CD1c-positive myeloid dendritic cell (primary cell): Measurements from ENCODE around the gene DPP10.

Experiments used
- DNase-seq: peaks from one replicate; pipeline ENCODE4 v3.0.0-alpha.2; 2016; ENCODE audit errors: extremely low spot score

The DPP10 gene

GRCh38 chr2:115160531-115161080, 718.2 kb downstream of the DPP10 start:
- no peak for DNase-seq

- no peak for DNase-seq
Observed at GRCh38 chr2:115161081-115161770, 718.8 kb downstream of the DPP10 start.

GRCh38 chr2:115161771-115162493, 719.5 kb downstream of the DPP10 start:
- no peak for DNase-seq

- no peak for DNase-seq
Observed at GRCh38 chr2:115162494-115163293, 720.3 kb downstream of the DPP10 start.

GRCh38 chr2:115163572-115163971, 721.1 kb downstream of the DPP10 start:
- DNase-seq: no peak

- no peak for DNase-seq
Observed at GRCh38 chr2:115165529-115166109, 723.2 kb downstream of the DPP10 start.

GRCh38 chr2:115168457-115168856, 726.0 kb downstream of the DPP10 start:
- no peak for DNase-seq

GRCh38 chr2:115169814-115170213, 727.4 kb downstream of the DPP10 start:
- no peak for DNase-seq

GRCh38 chr2:115171751-115172150, 729.3 kb downstream of the DPP10 start:
- no peak for DNase-seq

GRCh38 chr2:115174651-115175050, 732.2 kb downstream of the DPP10 start:
- no peak for DNase-seq

- no peak for DNase-seq
Observed at GRCh38 chr2:115183144-115183543, 740.7 kb downstream of the DPP10 start.

- DNase-seq: no peak
Observed at GRCh38 chr2:115190459-115190858, 748.0 kb downstream of the DPP10 start.

- DNase-seq: no peak
Observed at GRCh38 chr2:115194623-115195022, 752.2 kb downstream of the DPP10 start.

GRCh38 chr2:115196587-115196986, 754.1 kb downstream of the DPP10 start:
- DNase-seq: no peak

GRCh38 chr2:115199966-115200365, 757.5 kb downstream of the DPP10 start:
- no peak for DNase-seq

GRCh38 chr2:115201386-115201785, 758.9 kb downstream of the DPP10 start:
- DNase-seq: no peak

GRCh38 chr2:115208493-115209164, 766.2 kb downstream of the DPP10 start:
- DNase-seq: no peak

GRCh38 chr2:115214050-115214449, 771.6 kb downstream of the DPP10 start:
- DNase-seq: no peak

- DNase-seq: no peak
Observed at GRCh38 chr2:115219296-115219695, 776.9 kb downstream of the DPP10 start.

- no peak for DNase-seq
Observed at GRCh38 chr2:115234186-115234585, 791.7 kb downstream of the DPP10 start.

- DNase-seq: no peak
Observed at GRCh38 chr2:115234737-115235136, 792.3 kb downstream of the DPP10 start.
